GM21737 (cell line): ENCODE measurements around the gene PLAC8.
"Not testable (repeated sequence)": the region's sequence is repeated elsewhere in the genome, so short reads cannot be mapped to it uniquely, and the experiment has no call there.

Source experiments
- ATAC-seq: cut with Tn5 transposase; IDR thresholded peaks from one replicate; pipeline ENCODE4 v1.9.1; 2021; ENCODE audit warnings: mild to moderate bottlenecking, moderate library complexity; ENCODE audit not compliant: unreplicated experiment

PLAC8 gene, protein sequence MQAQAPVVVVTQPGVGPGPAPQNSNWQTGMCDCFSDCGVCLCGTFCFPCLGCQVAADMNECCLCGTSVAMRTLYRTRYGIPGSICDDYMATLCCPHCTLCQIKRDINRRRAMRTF

GRCh38 chr4:83114576-83114975, at the start of gene PLAC8:
Gene PLAC8, minus strand, starts transcription at chr4:83114729. Its CDS starts 6,808 bp downstream, at chr4:83107921.
- peak; percentile 45 for ATAC-seq

DNA sequence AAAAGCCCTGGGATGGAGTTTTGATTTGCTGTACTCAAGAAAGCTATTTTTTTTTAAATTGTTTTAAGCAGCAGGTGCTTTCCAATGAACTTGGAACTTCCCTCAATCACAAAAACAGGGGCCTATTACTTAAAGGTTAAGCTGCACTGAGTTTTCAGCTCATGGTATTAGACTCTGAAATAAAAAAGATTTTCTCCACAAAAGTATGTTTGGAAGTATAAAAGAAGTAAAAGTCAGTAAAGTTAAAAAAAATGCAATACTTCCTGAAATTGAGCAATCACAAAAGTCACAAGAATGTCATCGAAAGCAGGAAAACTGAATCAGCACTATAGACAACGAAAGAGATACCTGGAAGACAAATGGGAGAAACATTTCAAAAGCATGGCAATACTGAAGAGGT, 38.9 kb upstream of the PLAC8 start:
- ATAC-seq, result no peak

DNA sequence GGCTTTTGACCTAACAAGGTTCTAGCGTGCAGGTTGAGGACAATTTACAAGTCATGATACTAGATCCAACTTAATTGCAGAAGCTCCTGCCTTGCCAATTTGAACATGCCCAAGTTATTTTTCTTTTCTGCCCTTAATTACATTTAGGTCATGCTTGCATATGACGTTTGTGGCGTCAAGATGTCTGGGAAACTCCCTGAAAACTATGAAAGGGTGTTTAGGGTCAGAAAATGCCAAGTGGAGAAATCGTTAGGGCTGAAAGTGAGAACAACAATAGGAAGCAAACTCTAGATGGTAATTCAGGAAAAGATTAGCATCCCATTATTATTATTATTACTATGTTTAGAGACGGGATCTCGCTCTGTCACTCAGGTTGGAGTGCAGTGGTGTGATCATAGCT, 38.2 kb upstream of the PLAC8 start:
- no peak for ATAC-seq

DNA sequence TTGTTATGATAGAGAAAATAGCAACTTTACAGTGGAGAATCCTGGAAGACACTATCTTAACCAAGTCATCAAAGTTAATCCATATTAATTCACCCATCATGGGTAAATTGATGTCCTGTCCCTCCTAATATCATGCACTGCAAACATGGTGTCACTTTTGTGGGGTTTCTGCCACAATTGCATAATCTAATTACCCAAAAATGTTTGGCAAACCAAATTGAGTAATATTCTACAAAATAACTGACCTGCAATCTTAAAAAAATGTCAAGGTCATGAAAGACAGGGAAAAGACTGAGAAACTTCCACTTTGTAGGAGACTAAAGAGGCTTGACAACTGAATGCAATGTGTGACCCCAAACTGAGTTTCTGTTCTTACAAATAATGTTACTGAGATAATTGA, 37.1 kb upstream of the PLAC8 start:
- no peak for ATAC-seq

DNA sequence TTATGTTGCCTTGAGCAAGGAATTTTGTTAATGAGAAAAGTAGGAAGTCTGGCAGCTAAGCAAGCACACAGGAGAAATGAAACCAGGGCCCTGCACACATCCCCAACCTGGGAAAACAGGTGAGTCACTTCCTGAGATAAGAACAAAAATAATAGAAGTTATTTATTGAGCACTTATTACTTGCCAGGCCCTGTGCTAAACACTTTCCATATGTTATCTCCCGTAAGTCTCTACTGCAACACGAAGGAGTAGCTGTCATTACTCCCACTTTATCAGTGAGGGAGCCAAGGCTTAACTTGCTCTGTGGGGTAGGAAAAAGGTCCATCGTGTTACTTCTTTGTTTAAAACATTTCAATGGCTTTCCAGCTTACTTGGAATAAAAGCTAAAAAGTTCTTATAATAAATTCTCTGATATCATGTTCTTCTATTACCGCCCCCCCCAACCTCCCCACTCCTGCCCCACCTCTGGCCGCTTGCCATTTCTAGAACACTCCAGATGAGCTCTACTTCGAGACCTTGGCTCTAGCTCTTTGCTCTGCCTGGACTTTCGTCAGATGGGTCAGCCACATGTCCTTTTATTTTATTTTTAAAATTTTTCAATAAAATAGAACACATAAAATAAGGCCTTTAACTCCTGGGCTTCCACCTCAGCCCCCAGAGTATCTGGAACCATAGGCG, 36.3 kb upstream of the PLAC8 start:
- no peak for ATAC-seq

DNA sequence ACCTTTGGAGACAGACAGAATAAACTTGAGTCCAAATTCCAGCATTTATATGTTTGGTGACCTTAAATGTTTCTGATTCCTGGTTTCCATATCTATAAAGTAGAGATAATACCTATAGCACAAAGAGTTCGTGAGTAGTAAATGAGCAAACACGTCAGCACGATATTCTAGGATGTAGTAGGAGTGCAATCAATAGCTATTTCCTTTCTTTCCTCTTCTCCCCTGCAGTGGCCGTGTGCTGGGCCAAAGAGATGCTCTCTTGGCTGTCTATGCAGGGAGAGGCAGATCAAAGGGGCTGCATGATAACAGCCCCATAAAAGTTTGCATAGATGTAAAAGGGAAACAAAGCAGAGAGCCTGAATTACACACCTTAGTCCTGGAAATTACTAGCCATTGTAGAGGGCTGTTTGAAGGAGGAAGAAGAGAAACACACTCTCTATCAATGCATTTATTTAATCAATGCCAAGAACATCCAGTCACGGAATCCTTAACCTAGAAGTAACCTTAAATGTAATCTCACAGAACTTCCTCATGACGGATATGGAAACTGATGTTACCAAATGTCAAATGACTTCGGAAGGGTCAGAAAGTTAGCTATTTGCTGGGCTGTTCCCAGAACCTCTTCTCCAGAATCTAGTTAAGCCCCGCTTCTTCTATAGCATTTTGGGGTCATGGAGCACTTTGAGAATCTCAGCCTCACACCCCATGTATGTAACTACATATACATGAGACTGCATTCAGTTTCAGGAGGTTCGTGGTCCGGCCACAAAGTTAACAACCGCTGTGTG, 35.5 kb upstream of the PLAC8 start:
- no peak for ATAC-seq

- no peak for ATAC-seq
Observed at GRCh38 chr4:83146841-83147240, 32.3 kb upstream of the PLAC8 start.

GRCh38 chr4:83145776-83146175, 31.2 kb upstream of the PLAC8 start:
- ATAC-seq, result not testable (repeated sequence)

DNA sequence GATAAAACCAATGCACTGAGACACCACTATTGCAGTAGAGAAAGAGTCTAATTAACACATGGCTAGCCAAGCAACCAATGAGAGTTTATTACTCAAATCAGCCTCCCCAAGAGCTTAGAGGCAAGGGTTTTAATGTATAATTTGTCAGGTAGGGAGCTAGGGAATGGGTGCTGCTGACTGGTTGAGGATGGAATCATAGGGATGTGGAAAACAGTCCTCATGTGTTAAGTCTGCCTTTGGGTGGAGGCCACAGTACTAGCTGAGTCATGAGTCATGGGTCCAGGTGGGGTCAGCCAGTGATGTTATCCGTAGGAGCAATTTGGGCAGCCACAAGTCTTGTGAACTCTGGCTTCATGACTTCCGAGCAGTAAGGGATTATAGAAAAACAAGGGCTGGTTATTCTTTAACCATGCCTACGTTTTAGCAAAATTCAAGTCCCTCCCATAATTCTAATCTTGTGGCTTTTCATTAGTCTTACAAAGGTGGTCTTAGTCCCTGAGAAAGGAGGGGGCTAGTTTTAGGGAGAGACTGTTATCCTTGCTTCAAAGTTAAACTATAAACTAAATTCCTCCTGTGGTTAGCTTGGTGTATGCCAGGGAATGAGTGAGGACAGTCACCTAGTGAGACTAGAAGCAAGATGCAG, 25.1 kb upstream of the PLAC8 start:
- no peak for ATAC-seq

DNA sequence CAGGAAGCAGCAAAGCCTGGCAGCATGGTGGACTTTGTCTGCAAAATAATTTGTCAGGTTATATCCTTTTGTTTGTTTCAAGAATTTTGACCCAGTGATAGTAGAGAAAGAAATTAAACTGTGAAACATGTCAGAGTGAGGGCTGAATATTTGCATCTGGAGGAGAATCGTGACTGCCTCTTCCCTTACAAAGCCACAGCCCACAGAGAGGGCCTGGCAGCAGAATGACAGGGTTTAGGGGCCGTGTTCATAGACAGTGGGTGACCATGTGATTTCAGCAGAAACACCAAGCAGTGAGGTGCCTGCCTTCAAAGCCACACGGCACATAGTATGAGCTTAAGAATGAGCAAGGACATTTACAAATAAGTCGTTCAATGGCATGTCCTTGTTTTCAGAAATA, 24.4 kb upstream of the PLAC8 start:
- ATAC-seq, result no peak

DNA sequence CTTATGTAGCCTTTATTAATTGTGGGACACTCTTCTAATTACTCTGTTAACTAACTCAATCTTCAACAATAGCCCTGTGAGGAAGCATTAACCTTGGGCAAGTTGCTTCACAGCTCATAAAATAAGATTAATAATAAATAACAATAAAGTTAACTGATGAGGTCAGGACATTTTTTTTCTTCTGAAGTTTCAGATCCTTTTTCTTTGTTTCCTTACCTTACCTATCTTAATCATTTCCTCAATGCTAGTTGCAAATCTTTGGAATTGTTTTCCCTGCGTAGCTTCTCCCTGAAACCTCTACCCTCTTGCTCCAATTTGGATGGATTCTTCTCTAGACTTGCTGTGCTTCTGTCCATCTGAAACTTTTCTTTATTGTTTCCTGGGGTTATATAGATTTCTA, 17.5 kb upstream of the PLAC8 start:
- ATAC-seq, result no peak

DNA sequence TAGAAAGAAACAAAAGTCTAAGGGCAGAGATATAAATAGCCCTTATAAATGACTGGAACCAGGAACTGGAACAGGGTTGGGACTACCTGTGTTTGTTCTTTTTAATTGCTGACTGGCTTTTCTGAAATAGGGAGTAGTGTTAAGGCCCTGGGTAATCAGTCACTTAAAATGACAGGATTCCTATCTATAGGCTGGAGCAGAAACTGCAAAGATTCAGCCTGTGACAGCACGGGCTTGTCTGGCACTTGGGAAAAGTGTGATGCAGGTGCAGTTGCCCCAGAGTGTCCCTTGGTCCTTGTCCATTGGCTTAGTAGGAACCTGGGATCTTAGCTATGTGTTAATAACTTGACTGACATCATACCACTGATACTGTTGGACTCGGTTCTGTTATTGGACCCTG, 14.7 kb upstream of the PLAC8 start:
- no peak for ATAC-seq

DNA sequence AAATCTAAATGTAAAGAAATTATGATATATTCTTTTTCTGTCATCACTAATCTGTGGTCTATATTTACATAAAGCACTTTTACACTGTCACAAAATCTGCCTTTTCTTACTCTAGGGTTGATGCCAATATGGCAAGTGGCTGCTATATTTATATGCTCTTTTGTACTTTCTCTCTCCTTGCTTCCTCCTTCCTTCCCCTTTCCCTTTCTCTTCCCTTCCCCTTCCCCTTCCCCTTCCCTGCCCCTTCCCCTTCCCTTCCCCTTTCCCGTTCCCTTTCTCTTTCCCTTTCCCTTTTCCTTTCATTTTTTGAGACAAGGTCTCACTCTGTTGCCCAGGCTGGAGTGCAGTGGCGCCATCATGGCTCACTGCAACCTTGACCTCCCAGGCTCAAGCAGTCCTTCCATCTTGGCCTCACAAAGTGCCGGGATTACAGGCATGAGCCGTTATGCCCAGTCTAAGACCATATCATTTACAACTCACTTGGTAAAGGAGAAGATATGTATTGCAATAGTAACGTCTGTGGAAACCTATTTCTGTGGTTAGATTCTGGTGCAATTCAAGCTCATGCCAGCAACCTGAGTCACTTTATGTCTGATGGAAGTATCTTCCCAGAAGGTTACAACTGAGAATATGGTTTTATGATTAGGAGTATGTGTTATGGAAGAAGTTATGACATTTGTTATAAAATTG, 13.9 kb upstream of the PLAC8 start:
- ATAC-seq, result no peak

DNA sequence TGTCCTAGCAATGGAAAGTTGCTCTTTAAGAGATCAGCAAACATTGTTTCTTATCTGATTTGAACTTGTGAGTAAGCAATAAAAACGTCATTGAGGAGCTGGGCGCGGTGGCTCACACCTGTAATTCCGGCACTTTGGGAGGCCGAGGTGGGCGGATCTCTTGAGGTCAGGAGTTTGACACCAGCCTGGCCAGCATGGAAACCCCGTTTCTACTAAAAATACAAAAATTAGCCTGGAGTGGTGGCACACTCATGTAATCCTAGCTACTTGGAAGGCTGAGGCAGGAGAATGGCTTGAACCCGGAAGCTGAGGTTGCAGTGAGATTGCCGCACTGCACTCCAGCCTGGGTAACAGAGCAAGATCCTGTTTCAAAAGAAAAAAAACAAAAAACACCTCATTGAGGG, 11.2 kb upstream of the PLAC8 start:
- ATAC-seq, result no peak

- peak; percentile 67 for ATAC-seq
Observed at GRCh38 chr4:83124111-83124780, 9.7 kb upstream of the PLAC8 start.

DNA sequence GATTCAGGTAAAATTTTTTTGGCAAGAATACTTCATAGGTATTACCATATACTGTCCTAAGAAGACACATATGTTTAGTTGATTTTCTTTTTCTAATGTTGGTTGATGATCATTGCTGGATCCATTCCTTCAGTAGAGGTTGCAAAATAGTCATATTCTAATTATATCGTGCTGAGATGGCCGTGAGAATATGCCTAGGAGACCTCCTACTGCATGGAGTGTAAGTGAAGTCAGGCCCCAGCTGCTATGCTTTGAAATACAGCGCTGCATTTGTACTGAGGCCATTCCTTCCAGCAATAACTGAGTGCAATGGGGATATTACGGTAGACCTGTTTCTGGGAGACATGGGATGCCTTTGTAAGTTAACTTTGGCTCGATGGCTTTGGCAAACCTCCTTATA, 6.7 kb upstream of the PLAC8 start:
- no peak for ATAC-seq

GRCh38 chr4:83118869-83119268, 4.3 kb upstream of the PLAC8 start:
- ATAC-seq, result no peak

DNA sequence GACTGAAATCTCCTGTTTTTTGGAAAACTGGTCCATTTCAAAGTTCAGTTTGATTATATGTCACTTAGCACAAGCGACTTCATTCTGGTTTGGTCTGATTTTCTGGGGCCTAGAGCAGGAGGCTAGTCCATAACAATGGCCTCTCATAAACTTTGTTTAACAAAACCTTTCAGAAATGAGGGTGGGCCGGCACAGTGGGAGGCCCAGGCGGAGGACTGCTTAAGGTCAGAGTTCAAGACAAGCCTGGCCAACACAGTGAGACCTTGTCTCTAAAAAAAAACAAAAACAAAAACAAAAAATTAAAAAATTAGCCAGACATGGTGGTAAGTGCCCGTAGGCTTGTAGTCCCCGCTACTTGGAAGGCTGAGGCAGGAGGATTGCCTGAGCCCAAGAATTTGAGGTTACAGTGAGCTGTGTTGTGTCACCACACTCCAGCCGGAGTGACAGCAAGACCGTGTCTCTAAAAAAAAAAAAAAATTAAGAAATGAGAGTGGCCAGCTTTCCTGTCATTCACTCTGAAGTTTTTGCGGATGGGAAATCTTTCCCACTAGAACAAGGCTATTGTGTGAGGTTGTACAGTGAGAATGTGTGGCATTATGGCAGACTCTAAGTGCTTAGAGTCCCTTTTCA, 1.2 kb upstream of the PLAC8 start:
- no peak for ATAC-seq

- no peak for ATAC-seq
Observed at GRCh38 chr4:83115000-83115399, 471 bp upstream of the PLAC8 start.

DNA sequence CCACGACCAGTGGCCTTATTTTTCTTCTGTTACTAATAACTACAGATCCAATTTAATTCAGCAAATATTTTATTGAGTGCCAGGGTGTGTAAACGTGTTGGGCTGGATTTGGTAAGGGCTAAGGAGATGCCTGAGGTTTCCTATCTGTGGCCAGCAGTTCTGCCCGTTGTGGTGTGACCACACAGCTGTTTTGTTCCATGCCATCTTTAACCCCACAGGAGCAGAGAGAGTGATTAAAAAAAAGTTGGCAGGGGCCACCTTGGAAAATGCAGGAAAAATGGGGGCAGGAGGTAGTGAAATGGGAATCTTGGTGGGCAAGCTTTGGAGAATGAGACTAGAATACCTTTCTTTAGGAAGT, 1.1 kb downstream of the PLAC8 start:
- no peak for ATAC-seq
